Mesothelial cell of epicardium (in vitro differentiated cells): ENCODE results near the gene JPT1. TPM values are rescaled to one million over a fixed set of nuclear protein-coding genes. Genes with fewer than 3 reads are reported as not detected.

Source experiments
- DNase-seq, 2 experiments: peaks; one replicate each; pipeline ENCODE4 v3.0.0; 2021; ENCODE audit warnings: low spot score in 2 of 2; ENCODE audit not compliant: unreplicated experiment in 2 of 2
- H3K27ac Mint-ChIP-seq: 2 replicates; pipeline ENCODE4 v1.8.0; 2021; ENCODE audit warnings: mixed read lengths
- H3K27me3 Mint-ChIP-seq: 2 replicates; pipeline ENCODE4 v1.8.0; 2021; ENCODE audit warnings: low read depth, mixed read lengths
- H3K36me3 Mint-ChIP-seq: 2 replicates; pipeline ENCODE4 v1.8.0; 2021; ENCODE audit warnings: mixed read lengths
- H3K4me1 Mint-ChIP-seq: 2 replicates; pipeline ENCODE4 v1.8.0; 2021; ENCODE audit warnings: mixed read lengths
- H3K4me3 Mint-ChIP-seq: 2 replicates; pipeline ENCODE4 v1.8.0; 2021; ENCODE audit warnings: mild to moderate bottlenecking, moderate library complexity, mixed read lengths
- H3K9me3 Mint-ChIP-seq: 2 replicates; pipeline ENCODE4 v1.8.0; 2021; ENCODE audit warnings: mixed read lengths
- CTCF ChIP-seq: fragments of 200-600 bp; sonication (generic); IDR thresholded peaks from one replicate; pipeline ENCODE4 v1.5.0; 2021; ENCODE audit warnings: antibody characterized with exemption; ENCODE audit not compliant: unreplicated experiment
- total RNA-seq: library from RNA; stranded (reverse); gene quantifications from 3 replicates; pipeline ENCODE4 v1.2.1, GENCODE V29; 2021

Gene JPT1
- total RNA-seq, 1 donor from 2014 or later, result 132 TPM

GRCh38 chr17:75183999-75184884 is 29.9 kb upstream of the JPT1 start:
- peak overlapping the region; percentile 96 for H3K27ac Mint-ChIP-seq
- no peak for DNase-seq
- no peaks in the 10 kb centered on the region for H3K36me3 Mint-ChIP-seq
- no peak for TF ChIP-seq CTCF
- peaks cover 24% of the 10 kb centered on the region for H3K4me1 Mint-ChIP-seq
- H3K27me3 Mint-ChIP-seq, result no peaks in the 10 kb centered on the region
- H3K9me3 Mint-ChIP-seq, result peaks cover 5% of the 10 kb centered on the region
- peak overlapping the region; percentile 77 for H3K4me3 Mint-ChIP-seq

- Mint-ChIP-seq H3K27ac (peak within 1 kb of the TSS; percentile 96), H3K4me1 (peaks cover 24% of the 10 kb centered on the region), H3K9me3 (peaks cover 5% of the 10 kb centered on the region), H3K27me3 (no peaks in the 10 kb centered on the region), H3K4me3 (peak within 1 kb of the TSS; percentile 77), H3K36me3 (no peaks in the 10 kb centered on the region)
- no peak for TF ChIP-seq CTCF
- peak; percentile 93 to 95 for DNase-seq
Observed at GRCh38 chr17:75182569-75183436, 28.5 kb upstream of the JPT1 start, which contains the start of gene SUMO2. Gene SUMO2 (minus strand): TSS chr17:75182959. CDS start chr17:75182834, 125 bp downstream.

- Mint-ChIP-seq H3K9me3 (peaks cover 5% of the 10 kb centered on the region), H3K27me3 (no peaks in the 10 kb centered on the region), H3K36me3 (no peaks in the 10 kb centered on the region), H3K4me3 (peak overlapping the region; percentile 76), H3K4me1 (peaks cover 24% of the 10 kb centered on the region), H3K27ac (peak overlapping the region; percentile 59)
- peak in 1 of 2 experiments; percentile 17 for DNase-seq
- no peak for TF ChIP-seq CTCF
Observed at GRCh38 chr17:75182319-75182568, 27.9 kb upstream of the JPT1 start.

GRCh38 chr17:75181608-75182318 is 27.5 kb upstream of the JPT1 start:
- Mint-ChIP-seq H3K4me3 (peak overlapping the region; percentile 76), H3K27me3 (no peaks in the 10 kb centered on the region), H3K27ac (peak overlapping the region; percentile 68), H3K4me1 (peaks cover 24% of the 10 kb centered on the region), H3K9me3 (peaks cover 5% of the 10 kb centered on the region), H3K36me3 (no peaks in the 10 kb centered on the region)
- peak in 1 of 2 experiments; percentile 51 for DNase-seq
- TF ChIP-seq CTCF, result no peak

- Mint-ChIP-seq H3K36me3 (peaks cover 2% of the 10 kb centered on the region), H3K9me3 (peaks cover 5% of the 10 kb centered on the region), H3K27me3 (no peaks in the 10 kb centered on the region), H3K4me3 (peak overlapping the region; percentile 76), H3K27ac (peak overlapping the region; percentile 68), H3K4me1 (peaks cover 24% of the 10 kb centered on the region)
- TF ChIP-seq CTCF, result no peak
- no peak for DNase-seq
Observed at GRCh38 chr17:75181110-75181509, 26.8 kb upstream of the JPT1 start.
